Omental fat pad (tissue), 4 donors: ENCODE data around the gene PRICKLE4. TPM values are rescaled to one million over a fixed set of nuclear protein-coding genes. Genes with fewer than 3 reads are reported as not detected.

ENCODE experiments used
- ATAC-seq: fragments of 150-250 bp; one replicate; pipeline ENCODE4 v1.9.1; 2016; ENCODE audit warnings: mild to moderate bottlenecking, moderate library complexity; ENCODE audit not compliant: low FRiP score
- DNase-seq: peaks from one replicate; pipeline ENCODE4 v3.0.0-alpha.2; 2019; ENCODE audit warnings: low spot score
- CTCF ChIP-seq, 3 donors: fragments of 450-650 bp; IDR thresholded peaks; one replicate each; pipeline ENCODE4 v1.5.1; 2016 to 2017; ENCODE audit warnings: antibody characterized with exemption in 3 of 3, mild to moderate bottlenecking in 3 of 3, moderate library complexity in 2 of 3
- total RNA-seq, 4 donors: library from RNA; depleted of rRNA; stranded (reverse); fragments of >200 nt; gene quantifications; one replicate each; pipeline ENCODE4 v1.1.0, GENCODE V29; 2016

Gene PRICKLE4
- total RNA-seq, 4 donors from 2014 or later = 1.6 to 11.7 (median 8.6) TPM

GRCh38 chr6:41783106-41783780, 2.7 kb downstream of the PRICKLE4 start:
- ATAC-seq (no peak), DNase-seq (no peak)

GRCh38 chr6:41784581-41785171, 4.1 kb downstream of the PRICKLE4 start:
- no peak for TF ChIP-seq CTCF (IDR thresholded peaks at IDR 0.05)
- DNase-seq (no peak), ATAC-seq (no peak)

More at GRCh38 chr6:41783106-41783780, 2.7 kb downstream of the PRICKLE4 start:
- no peak for TF ChIP-seq CTCF (IDR thresholded peaks at IDR 0.05)

- DNase-seq = no peak
- ATAC-seq = no peak
- TF ChIP-seq CTCF (IDR thresholded peaks at IDR 0.05) = no peak
Measured at GRCh38 chr6:41785254-41785653, 4.7 kb downstream of the PRICKLE4 start.

GRCh38 chr6:41785689-41786450, 5.3 kb downstream of the PRICKLE4 start:
- TF ChIP-seq CTCF (IDR thresholded peaks at IDR 0.05) = no peak
- no peak for ATAC-seq
- DNase-seq = no peak

- ATAC-seq = peak; percentile 90
- DNase-seq = peak; percentile 65
- peak in 1 of 3 donors; percentile 79 for TF ChIP-seq CTCF (IDR thresholded peaks at IDR 0.05)
Measured at GRCh38 chr6:41786451-41787218, 6.1 kb downstream of the PRICKLE4 start.

- DNase-seq = peak; percentile 85
- peak in 2 of 3 donors; percentile 34 to 95 for TF ChIP-seq CTCF (IDR thresholded peaks at IDR 0.05)
- ATAC-seq = peak; percentile 86
Measured at GRCh38 chr6:41787219-41787917, 6.8 kb downstream of the PRICKLE4 start, which contains the start of gene TOMM6. TOMM6 (plus strand) TSS chr6:41787694; CDS start chr6:41787698, 4 bp downstream.
